GM10266 (cell line): ENCODE measurements around the gene ADGRD1.

Experiments
- DNase-seq: peaks from one replicate; pipeline ENCODE4 v3.0.0; 2012; ENCODE audit errors: extremely low spot score
- TF ChIP-seq, protein P1 (sequence below): IDR thresholded peaks from 2 replicates; pipeline ENCODE4 v1.5.1; 2012; ENCODE audit warnings: mild to moderate bottlenecking, low read depth; ENCODE audit not compliant: control insufficient read depth, insufficient read depth; ENCODE audit errors: missing control alignments

Gene ADGRD1

DNA sequence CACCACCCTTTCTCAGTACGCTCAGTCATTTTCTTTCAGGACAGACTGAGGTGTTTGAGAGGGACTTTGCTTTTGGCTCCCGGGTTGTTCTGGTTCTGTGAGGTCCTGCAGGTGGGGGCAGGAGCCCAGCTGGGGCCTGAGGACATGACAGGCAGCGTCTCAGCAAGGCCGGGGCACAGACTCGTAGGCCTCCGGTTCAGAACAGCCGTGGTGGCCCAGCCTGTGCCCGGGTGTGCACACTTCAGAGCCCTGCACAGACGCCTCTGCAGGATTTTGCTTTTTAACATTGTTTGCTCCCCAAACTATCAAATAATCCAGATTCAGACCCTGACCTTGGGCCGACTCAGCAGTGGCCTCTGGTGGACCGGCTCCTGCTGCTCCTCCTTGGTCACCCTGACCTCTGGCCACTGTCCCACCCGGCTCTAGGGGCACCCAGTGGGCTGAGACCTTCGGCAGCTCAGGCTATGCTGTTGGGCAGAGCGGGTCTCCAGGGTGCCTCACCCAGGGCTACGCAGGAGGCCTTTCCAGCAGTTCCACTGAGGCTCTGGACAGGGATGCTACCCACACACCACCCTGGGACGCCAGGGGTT is 65.2 kb downstream of the ADGRD1 start:
- no peak for DNase-seq
- TF ChIP-seq, protein P1, sequence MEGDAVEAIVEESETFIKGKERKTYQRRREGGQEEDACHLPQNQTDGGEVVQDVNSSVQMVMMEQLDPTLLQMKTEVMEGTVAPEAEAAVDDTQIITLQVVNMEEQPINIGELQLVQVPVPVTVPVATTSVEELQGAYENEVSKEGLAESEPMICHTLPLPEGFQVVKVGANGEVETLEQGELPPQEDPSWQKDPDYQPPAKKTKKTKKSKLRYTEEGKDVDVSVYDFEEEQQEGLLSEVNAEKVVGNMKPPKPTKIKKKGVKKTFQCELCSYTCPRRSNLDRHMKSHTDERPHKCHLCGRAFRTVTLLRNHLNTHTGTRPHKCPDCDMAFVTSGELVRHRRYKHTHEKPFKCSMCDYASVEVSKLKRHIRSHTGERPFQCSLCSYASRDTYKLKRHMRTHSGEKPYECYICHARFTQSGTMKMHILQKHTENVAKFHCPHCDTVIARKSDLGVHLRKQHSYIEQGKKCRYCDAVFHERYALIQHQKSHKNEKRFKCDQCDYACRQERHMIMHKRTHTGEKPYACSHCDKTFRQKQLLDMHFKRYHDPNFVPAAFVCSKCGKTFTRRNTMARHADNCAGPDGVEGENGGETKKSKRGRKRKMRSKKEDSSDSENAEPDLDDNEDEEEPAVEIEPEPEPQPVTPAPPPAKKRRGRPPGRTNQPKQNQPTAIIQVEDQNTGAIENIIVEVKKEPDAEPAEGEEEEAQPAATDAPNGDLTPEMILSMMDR: no peak

DNA sequence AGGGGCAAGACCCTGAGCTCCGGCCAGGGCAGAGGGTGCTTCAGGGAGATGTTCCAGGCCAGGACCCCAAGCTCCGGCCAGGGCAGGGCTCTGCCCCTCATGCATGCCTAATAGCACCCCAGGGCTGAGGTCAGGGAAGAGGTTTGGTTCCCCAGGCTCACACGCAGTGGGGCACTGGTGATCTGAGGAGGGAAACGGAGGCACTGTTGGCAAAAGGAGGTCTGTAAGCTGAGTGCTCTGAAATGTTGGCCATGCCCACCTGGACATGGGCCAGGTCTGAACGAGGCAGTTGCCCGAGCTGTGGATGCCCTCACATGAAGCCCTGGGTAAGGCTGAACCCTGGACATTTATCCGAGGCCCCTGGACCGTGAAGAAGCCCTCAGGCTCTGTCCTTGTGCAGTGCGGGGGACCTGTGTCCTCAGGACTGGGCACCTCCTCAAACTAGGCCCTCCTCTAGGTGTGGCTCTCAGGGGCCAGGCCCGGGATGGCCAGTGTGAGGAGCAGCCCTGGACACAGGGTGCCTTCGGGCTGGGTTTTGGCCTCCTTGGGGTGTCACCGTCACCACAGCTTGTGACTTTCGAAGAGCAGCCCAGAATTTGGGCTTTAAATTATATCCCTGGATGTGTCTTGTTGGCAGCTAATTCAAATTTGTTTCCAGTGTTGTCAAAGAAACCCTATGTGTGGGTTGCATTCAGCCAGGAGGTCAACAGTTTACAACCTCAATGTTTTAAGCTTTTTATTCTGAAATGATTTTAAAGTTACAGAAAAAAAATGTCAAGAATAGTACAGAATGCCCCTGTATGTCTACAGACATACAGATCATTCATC is 66.8 kb downstream of the ADGRD1 start:
- TF ChIP-seq, protein P1: no peak
- no peak for DNase-seq

DNA sequence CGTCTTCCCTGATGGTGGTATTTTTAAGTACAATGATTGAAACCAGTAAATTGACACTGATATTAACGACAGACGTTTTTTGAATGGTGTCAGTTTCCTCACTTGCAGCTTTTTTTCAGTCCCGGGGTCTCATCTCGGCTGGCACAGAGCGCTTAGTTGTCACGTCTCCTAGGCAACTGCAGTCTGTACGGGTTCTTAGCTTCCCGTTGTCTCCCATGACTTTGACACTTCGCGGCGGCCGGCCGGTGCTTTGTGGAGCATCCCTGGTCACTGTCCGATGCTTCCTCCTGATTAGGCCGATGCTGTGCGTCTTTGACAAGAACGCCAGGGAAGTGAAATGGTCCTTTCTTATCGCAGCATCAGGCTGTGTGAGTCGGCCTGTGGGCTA is 67.4 kb downstream of the ADGRD1 start:
- TF ChIP-seq, protein P1: no peak
- no peak for DNase-seq

DNA sequence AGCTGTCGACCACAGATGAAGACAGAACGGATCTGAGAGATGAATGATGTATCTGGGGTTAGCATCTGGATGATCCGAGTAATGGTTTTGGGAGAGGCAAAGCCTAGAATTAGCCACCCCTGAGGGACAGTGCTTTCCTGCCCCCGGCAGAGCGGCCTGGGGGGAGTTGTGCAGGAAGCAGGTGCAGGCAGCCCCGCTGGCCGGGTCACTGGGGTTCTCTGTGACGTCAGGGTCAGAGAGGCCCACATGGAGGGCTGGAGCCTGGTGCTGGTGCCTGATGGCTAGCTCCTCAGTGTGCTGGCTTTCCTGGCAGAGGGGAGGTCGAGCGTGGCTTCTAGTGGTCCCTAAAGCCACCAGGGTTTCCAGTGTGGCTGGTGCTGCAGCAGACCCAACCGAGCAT is 70.3 kb downstream of the ADGRD1 start:
- no peak for DNase-seq
- TF ChIP-seq, protein P1: no peak

DNA sequence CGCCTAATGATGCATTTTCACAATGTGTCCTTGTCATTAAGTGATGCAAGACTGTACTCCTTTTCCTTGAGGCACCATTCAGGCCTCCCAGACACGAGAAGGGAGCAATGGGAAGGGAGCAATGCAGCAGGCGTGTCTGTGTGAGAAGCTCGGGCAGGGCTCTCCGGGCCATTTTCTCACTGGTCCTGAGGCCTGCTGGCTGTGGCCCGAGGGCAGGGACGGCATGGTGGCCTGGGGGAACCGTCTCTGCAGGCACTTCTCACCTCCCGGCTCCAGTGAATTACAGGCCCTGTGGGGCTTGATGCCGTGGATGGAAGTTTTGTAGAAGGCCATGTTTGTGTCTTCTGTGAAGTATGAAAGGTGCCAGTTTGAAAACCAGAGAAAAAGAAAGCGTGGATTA is 71.0 kb downstream of the ADGRD1 start:
- DNase-seq: no peak
- TF ChIP-seq, protein P1: no peak

DNA sequence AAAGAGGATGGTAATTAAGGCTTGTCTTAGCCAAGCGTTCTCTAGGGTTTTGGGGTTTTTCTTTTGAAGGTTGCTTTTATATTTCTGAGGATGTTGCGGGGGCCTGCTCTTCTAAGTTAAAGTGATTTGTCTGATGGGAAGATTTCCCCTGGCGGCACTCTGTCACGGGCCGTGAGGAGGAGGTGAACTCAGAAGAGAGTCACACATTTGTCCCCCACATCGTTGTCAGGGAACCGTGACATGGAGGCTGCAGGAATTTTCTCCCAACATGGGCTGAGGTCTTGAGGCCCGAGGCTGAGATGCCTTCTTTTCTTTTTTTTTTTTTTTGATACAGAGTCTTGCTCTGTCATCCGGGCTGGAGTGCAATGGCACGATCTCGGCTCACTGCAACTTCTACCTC is 71.5 kb downstream of the ADGRD1 start:
- TF ChIP-seq, protein P1: no peak
- no peak for DNase-seq

DNA sequence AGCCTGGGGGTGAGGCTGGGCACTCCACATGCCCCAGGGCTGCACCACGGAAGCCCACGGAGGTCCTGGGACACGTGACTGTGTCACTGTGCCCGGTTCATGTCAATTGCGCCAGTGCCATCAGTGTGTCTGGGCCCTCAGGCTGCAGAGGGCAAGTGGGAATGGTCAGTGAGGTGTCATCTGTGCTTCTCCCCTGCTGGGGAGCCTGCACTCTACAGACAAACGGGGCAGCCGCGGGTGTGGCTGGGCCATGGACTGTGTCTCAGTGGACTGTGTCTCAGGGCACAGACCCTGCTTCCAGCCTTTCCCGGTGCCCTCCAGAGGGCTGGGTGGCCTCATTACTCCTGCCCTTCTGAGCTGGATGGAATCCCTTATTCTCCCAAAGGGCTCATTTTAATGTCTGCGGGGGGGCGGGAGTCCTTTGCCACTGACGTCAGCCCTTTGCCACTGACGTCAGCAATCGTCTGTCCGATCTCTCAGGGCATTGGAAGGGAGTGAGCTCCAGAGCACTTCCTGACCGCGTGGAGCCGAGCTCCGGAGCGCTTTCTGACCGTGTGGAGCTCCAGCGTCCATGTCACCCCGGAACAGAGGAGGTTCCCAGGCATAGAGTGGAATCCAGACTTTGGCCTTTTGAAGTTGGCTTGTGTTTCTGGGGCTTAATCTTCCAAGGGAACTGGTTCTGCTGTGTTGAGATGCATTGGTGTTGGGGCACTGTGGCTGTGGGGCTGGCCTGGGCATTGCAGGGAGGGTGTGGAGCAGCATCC is 72.4 kb downstream of the ADGRD1 start:
- no peak for DNase-seq
- TF ChIP-seq, protein P1: no peak
